PFSK-1 (cell line): ENCODE data around the gene AMBRA1.

ENCODE experiments used
- POLR2AphosphoS5 ChIP-seq: IDR thresholded peaks from 2 replicates; pipeline ENCODE4 v1.6.1; 2012; ENCODE audit warnings: low read depth, mild to moderate bottlenecking, control low read depth, low read length, moderate library complexity
- REST ChIP-seq, 2 experiments: IDR thresholded peaks; 2 replicates each; pipeline versions ENCODE4 v1.6.1 to v1.8.0; 2011 to 2012; ENCODE audit warnings: low read depth in 2 of 2, low read length in 2 of 2, control low read depth in 1 of 2, inconsistent platforms in 1 of 2, mild to moderate bottlenecking in 1 of 2, moderate library complexity in 1 of 2; ENCODE audit not compliant: insufficient read depth in 1 of 2
- SIN3A ChIP-seq: IDR thresholded peaks from 2 replicates; pipeline ENCODE4 v1.6.1; 2012; ENCODE audit warnings: mild to moderate bottlenecking, low read length, moderate library complexity, borderline replicate concordance; ENCODE audit not compliant: insufficient read depth
- TAF1 ChIP-seq: IDR thresholded peaks from 2 replicates; pipeline ENCODE4 v1.6.1; 2012; ENCODE audit warnings: low read length, control low read depth, borderline replicate concordance; ENCODE audit not compliant: insufficient read depth

DNA sequence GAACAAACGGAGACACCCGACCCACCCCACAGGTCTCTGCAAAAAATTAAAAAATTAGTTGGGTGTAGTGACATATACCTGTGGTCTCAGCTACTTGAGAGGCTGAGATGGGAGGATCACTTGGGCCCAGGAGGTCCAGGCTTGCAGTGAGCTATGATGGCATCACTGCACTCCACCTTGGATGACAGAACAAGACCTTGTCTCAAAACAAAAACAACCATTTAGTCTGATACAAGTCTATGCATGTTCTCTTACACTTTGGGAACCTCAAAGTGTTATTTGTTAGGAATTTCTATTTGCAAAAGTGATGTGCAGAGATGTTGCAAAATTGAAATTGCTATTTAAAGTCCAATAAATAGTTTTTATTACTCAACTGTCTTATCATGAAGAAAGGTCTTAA is 37.9 kb upstream of the AMBRA1 start:
- TF ChIP-seq POLR2AphosphoS5: no peak
- TF ChIP-seq TAF1: no peak
- TF ChIP-seq SIN3A: no peak
- no peak for TF ChIP-seq REST (IDR thresholded peaks at IDR 0.05; ENCODE audit: insufficient read depth in 1 of 2, low read depth in 2 of 2, low read length in 2 of 2)
